Activated CD8-positive, alpha-beta T cell treated with anti-CD3 and anti-CD28 coated beads for 36 hours (primary cell): ENCODE data around the gene PLA2G15. TPM values are rescaled to one million over a fixed set of nuclear protein-coding genes. Genes with fewer than 3 reads are reported as not detected.

ENCODE experiments used
- ATAC-seq: fragments of 200-7000 bp; cut with Tn5 transposase; one replicate; pipeline ENCODE4 v1.10.0; 2021; ENCODE audit warnings: mild to moderate bottlenecking, moderate library complexity
- CTCF ChIA-PET: fragments of 350-600 bp; sonication (Branson Sonifier 250); formaldehyde crosslinking; loops from one replicate; lab custom pipeline; 2021; ENCODE audit warnings: antibody characterized with exemption; lab: Charles Lee
- POLR2A ChIA-PET: fragments of 350-600 bp; sonication (Branson Sonifier 250); formaldehyde crosslinking; loops from one replicate; lab custom pipeline; 2021; ENCODE audit warnings: antibody characterized with exemption; lab: Charles Lee
- DNase-seq: peaks from one replicate; pipeline ENCODE4 v3.0.0-alpha.2; 2020
- H3K27ac Mint-ChIP-seq: one replicate; pipeline ENCODE4 v1.8.0; 2021; ENCODE audit warnings: mild to moderate bottlenecking, mixed read lengths
- H3K27me3 Mint-ChIP-seq: one replicate; pipeline ENCODE4 v1.8.0; 2021; ENCODE audit warnings: mixed read lengths
- H3K36me3 Mint-ChIP-seq: one replicate; pipeline ENCODE4 v1.8.0; 2021; ENCODE audit warnings: low read depth, mixed read lengths
- H3K4me1 Mint-ChIP-seq: one replicate; pipeline ENCODE4 v1.8.0; 2021; ENCODE audit warnings: low read depth, mixed read lengths
- H3K4me3 Mint-ChIP-seq: one replicate; pipeline ENCODE4 v1.8.0; 2021; ENCODE audit warnings: mild to moderate bottlenecking, moderate library complexity, mixed read lengths
- H3K9me3 Mint-ChIP-seq: one replicate; pipeline ENCODE4 v1.8.0; 2021; ENCODE audit warnings: mixed read lengths
- CTCF ChIP-seq: fragments of 200-600 bp; IDR thresholded peaks from one replicate; pipeline ENCODE4 v1.8.0; 2022; ENCODE audit warnings: antibody characterized with exemption, mild to moderate bottlenecking
- intact Hi-C: fragments of 100-400 bp; cut with micrococcal nuclease; formaldehyde crosslinking; loops from one replicate; pipeline ENCODE4 v1.10.0; 2022
- microRNA-seq: library from miRNA; unstranded; fragments of <30 nt; microRNA quantifications from one replicate; pipeline ENCODE4 v1.2.0, GENCODE V29; 2022; ENCODE audit warnings: borderline microRNAs expressed, borderline replicate concordance
- total RNA-seq, 2 experiments: library from RNA; stranded (reverse); gene quantifications; one replicate each; pipeline ENCODE4 v1.2.3, GENCODE V29; 2021

PLA2G15 gene
- total RNA-seq, 2 experiments from 2014 or later: 6.7 to 6.8 TPM

- intact Hi-C loops: loop anchor here (2.0 to 5.0 kb wide), 2 partner anchors 23 to 42 kb away; no protein-coding TSS in a partner anchor
- Mint-ChIP-seq H3K9me3 (no peaks in the 10 kb centered on the region), H3K36me3 (peaks cover 41% of the 10 kb centered on the region), H3K4me1 (peaks cover 45% of the 10 kb centered on the region), H3K4me3 (peak overlapping the region; percentile 83), H3K27ac (peak overlapping the region; percentile 89), H3K27me3 (no peaks in the 10 kb centered on the region)
- CTCF ChIA-PET: interaction anchor here (1.0 to 4.4 kb wide), 3 partner anchors 9 to 47 kb away, joined by 3 to 60 read pairs (median 3); partner anchors contain the start of gene SLC7A6
- no peak for TF ChIP-seq CTCF
- no peak for ATAC-seq
- POLR2A ChIA-PET: interaction anchor here (4.8 kb wide), 1 partner anchor 10 kb away, joined by 30 read pairs; no protein-coding TSS in a partner anchor
- no peak for DNase-seq
Measured at GRCh38 chr16:68309799-68310198, 64.6 kb downstream of the PLA2G15 start.

- intact Hi-C loops: loop anchor here (2.0 to 5.0 kb wide), 2 partner anchors 24 to 43 kb away; no protein-coding TSS in a partner anchor
- H3K4me1 Mint-ChIP-seq: peaks cover 47% of the 10 kb centered on the region
- H3K36me3 Mint-ChIP-seq: peaks cover 38% of the 10 kb centered on the region
- no peak for TF ChIP-seq CTCF
- ChIA-PET POLR2A (interaction anchor here (0.7 to 4.8 kb wide), 16 partner anchors 9 to 218 kb away, joined by 3 to 30 read pairs (median 8); partner anchors contain the start of genes PLA2G15 and SLC7A6), CTCF (interaction anchor here (1.0 to 4.4 kb wide), 8 partner anchors 11 to 73 kb away, joined by 3 to 60 read pairs (median 5); partner anchors contain the start of gene SLC7A6)
- peak overlapping the region; percentile 83 for H3K4me3 Mint-ChIP-seq
- ATAC-seq (no peak), DNase-seq (no peak)
- H3K9me3 Mint-ChIP-seq: no peaks in the 10 kb centered on the region
- H3K27me3 Mint-ChIP-seq: no peaks in the 10 kb centered on the region
- H3K27ac Mint-ChIP-seq: peak overlapping the region; percentile 89
Measured at GRCh38 chr16:68310437-68310773, 65.2 kb downstream of the PLA2G15 start.

Small RNA genes lying within 50 kb of the gene (microRNA-seq; reads per million reads assigned to microRNA genes)
- gene MIR6773: not detected

Other genes with a start within 250 kb of the PLA2G15 start
- gene DPEP2, start 245.9 kb upstream of the PLA2G15 start, total RNA-seq: 1 to 10 TPM; 2.9 TPM
- gene DPEP2NB, start 229.5 kb upstream of the PLA2G15 start, total RNA-seq: not detected
- 10 to 100 TPM; 16.6 to 17.3 TPM for gene DDX28, start 222.1 kb upstream of the PLA2G15 start, total RNA-seq
- 10 to 100 TPM; 34.2 to 35.1 TPM for gene DUS2, start 222.1 kb upstream of the PLA2G15 start, total RNA-seq
- 100 to 1,000 TPM; 102 to 104 TPM for gene NFATC3, start 160.0 kb upstream of the PLA2G15 start, total RNA-seq
- under 1 TPM; 0.65 to 0.77 TPM for gene ESRP2, start 9.2 kb upstream of the PLA2G15 start, total RNA-seq
- gene SLC7A6, start 19.2 kb downstream of the PLA2G15 start, total RNA-seq: 10 to 100 TPM; 73.8 to 76.9 TPM
- gene SLC7A6OS, start 65.6 kb downstream of the PLA2G15 start, total RNA-seq: 10 to 100 TPM; 20.2 to 23.1 TPM
- 10 to 100 TPM; 67.4 to 78.4 TPM for gene PRMT7, start 65.6 kb downstream of the PLA2G15 start, total RNA-seq
- gene SMPD3, start 203.1 kb downstream of the PLA2G15 start, total RNA-seq: under 1 TPM; 0.16 to 0.63 TPM